K562 (cell line): Measurements from ENCODE around the gene SAMD11. TPM values are rescaled to one million over a fixed set of nuclear protein-coding genes. Genes with fewer than 3 reads are reported as not detected.
A peak's percentile ranks its signal among the peaks of the same experiment; 100 is the strongest.

Experiments
- BRCA1 ChIP-seq, 2 experiments: fragments of 450-650 bp in 1 of 2; sonication (generic) in 1 of 2; formaldehyde crosslinking in 1 of 2; IDR thresholded peaks; 2 replicates each; pipeline versions ENCODE4 v1.5.0 to v1.6.1; 2017 to 2020; ENCODE audit warnings: mild to moderate bottlenecking in 1 of 2, missing genetic modification reagents in 1 of 2
- CC2D1A ChIP-seq: fragments of 450-650 bp; IDR thresholded peaks from 2 replicates; pipeline ENCODE4 v1.6.1; 2017; ENCODE audit warnings: mild to moderate bottlenecking
- CXXC5 ChIP-seq: fragments of 250-450 bp; sonication (Bioruptor Pico); IDR thresholded peaks from 2 replicates; pipeline ENCODE4 v1.8.0; 2022; ENCODE audit warnings: inconsistent platforms, mild to moderate bottlenecking, moderate library complexity
- EGR1 ChIP-seq: fragments of 450-650 bp; conservative IDR thresholded peaks from 2 replicates; pipeline ENCODE4 v1.6.1; 2017; ENCODE audit warnings: mild to moderate bottlenecking
- ETV1 ChIP-seq: fragments of 450-650 bp; conservative IDR thresholded peaks from 2 replicates; pipeline ENCODE4 v1.6.1; 2016; ENCODE audit warnings: missing genetic modification characterization, control low read depth, low read depth, missing compliant biosample characterization
- FUS ChIP-seq: fragments of 200-400 bp; formaldehyde crosslinking; optimal IDR thresholded peaks from 2 replicates; pipeline ENCODE3; 2017; ENCODE audit warnings: low read depth, low read length
- HINFP ChIP-seq: fragments of 450-650 bp; conservative IDR thresholded peaks from 2 replicates; pipeline ENCODE4 v1.6.1; 2016; ENCODE audit warnings: missing genetic modification characterization, low read depth, mild to moderate bottlenecking, control low read depth, missing compliant biosample characterization
- HMG20B ChIP-seq: fragments of 250-450 bp; sonication (Bioruptor Pico); IDR thresholded peaks from 2 replicates; pipeline ENCODE4 v1.5.0; 2021; ENCODE audit warnings: mild to moderate bottlenecking
- HNRNPK ChIP-seq: fragments of 200-400 bp; formaldehyde crosslinking; IDR thresholded peaks from one replicate; pipeline ENCODE4 v1.6.1; 2018; ENCODE audit warnings: mild to moderate bottlenecking, low read depth, low read length; ENCODE audit not compliant: poor library complexity, severe bottlenecking
- ID3 ChIP-seq, 2 experiments: fragments of 250-450 bp in 1 of 2; fragments of 450-650 bp in 1 of 2; sonication (Bioruptor Pico) in 1 of 2; IDR thresholded peaks; 2 replicates each; pipeline versions ENCODE4 v1.6.1 to v1.8.0; 2016 to 2021; ENCODE audit warnings: mild to moderate bottlenecking in 2 of 2, moderate library complexity in 2 of 2, missing compliant biosample characterization in 1 of 2, missing genetic modification characterization in 1 of 2
- MCM7 ChIP-seq, 2 experiments: fragments of 450-650 bp; IDR thresholded peaks; 2 replicates each; pipeline ENCODE4 v1.6.1; 2016 to 2018
- MECOM ChIP-seq: fragments of 250-450 bp; sonication (Bioruptor Pico); IDR thresholded peaks from 2 replicates; pipeline ENCODE4 v1.8.0; 2022; ENCODE audit warnings: inconsistent platforms
- MEIS2 ChIP-seq: fragments of 450-650 bp; IDR thresholded peaks from 2 replicates; pipeline ENCODE4 v1.6.1; 2014; ENCODE audit warnings: mild to moderate bottlenecking; ENCODE audit not compliant: partially characterized antibody
- MIER1 ChIP-seq: fragments of 450-650 bp; IDR thresholded peaks from 2 replicates; pipeline ENCODE4 v1.6.1; 2016; ENCODE audit warnings: antibody characterized with exemption, mild to moderate bottlenecking, low read depth
- MYBL2 ChIP-seq, 2 experiments: fragments of 450-650 bp in 1 of 2; sonication (generic) in 1 of 2; formaldehyde crosslinking in 1 of 2; IDR thresholded peaks; 2 replicates each; pipeline versions ENCODE4 v1.6.1 to v1.8.1; 2017 to 2022; ENCODE audit warnings: borderline replicate concordance in 1 of 2, inconsistent platforms in 1 of 2, low read depth in 1 of 2, mild to moderate bottlenecking in 1 of 2, missing genetic modification reagents in 1 of 2, moderate library complexity in 1 of 2
- NRF1 ChIP-seq, 2 experiments: fragments of 450-650 bp; IDR thresholded peaks in 1 of 2; conservative IDR thresholded peaks in 1 of 2; 2 replicates each; pipeline ENCODE4 v1.6.1; 2014; ENCODE audit warnings: mild to moderate bottlenecking in 2 of 2
- PHF8 ChIP-seq: fragments of 200-600 bp; sonication (generic); IDR thresholded peaks from 2 replicates; pipeline ENCODE4 v1.6.1; 2012; ENCODE audit warnings: mixed run types, mild to moderate bottlenecking, inconsistent platforms, low read length, moderate library complexity, borderline replicate concordance
- POLR2G ChIP-seq: fragments of 200-400 bp; formaldehyde crosslinking; IDR thresholded peaks from 2 replicates; pipeline ENCODE4 v1.6.1; 2017; ENCODE audit warnings: low read depth, mild to moderate bottlenecking, antibody characterized with exemption, low read length, moderate library complexity
- RBFOX2 ChIP-seq: fragments of 200-400 bp; formaldehyde crosslinking; IDR thresholded peaks from 2 replicates; pipeline ENCODE4 v1.6.1; 2017; ENCODE audit warnings: low read depth, mild to moderate bottlenecking, low read length, moderate library complexity
- SAFB2 ChIP-seq: fragments of 200-400 bp; formaldehyde crosslinking; IDR thresholded peaks from 2 replicates; pipeline ENCODE4 v1.6.1; 2018; ENCODE audit warnings: borderline replicate concordance, low read length, low read depth, moderate library complexity; ENCODE audit not compliant: severe bottlenecking
- SMAD2 ChIP-seq: fragments of 150-350 bp; IDR thresholded peaks from 2 replicates; pipeline ENCODE4 v1.6.1; 2014; ENCODE audit warnings: low read depth, mild to moderate bottlenecking, low read length
- SRSF9 ChIP-seq: fragments of 200-400 bp; formaldehyde crosslinking; IDR thresholded peaks from 2 replicates; pipeline ENCODE4 v1.6.1; 2017; ENCODE audit warnings: low read depth, low read length, borderline replicate concordance
- U2AF2 ChIP-seq: fragments of 200-400 bp; formaldehyde crosslinking; optimal IDR thresholded peaks from 2 replicates; pipeline ENCODE3; 2017; ENCODE audit warnings: low read depth, mild to moderate bottlenecking, low read length
- ZBTB2 ChIP-seq: fragments of 450-650 bp; IDR thresholded peaks from 2 replicates; pipeline ENCODE4 v1.6.1; 2016; ENCODE audit warnings: antibody characterized with exemption
- ZNF764 ChIP-seq: fragments of 250-450 bp; sonication (Bioruptor Pico); IDR thresholded peaks from 2 replicates; pipeline ENCODE4 v1.4.0; 2020; ENCODE audit warnings: low read depth, mild to moderate bottlenecking, moderate library complexity
- polyA plus RNA-seq, 8 experiments: library from polyadenylated mRNA; depleted of rRNA in 4 of 8; stranded (reverse) in 5 of 8; unstranded in 3 of 8; fragments of >200 nt; fragmentation: Nextera tagmentation in 2 of 8; fragmentation: Illumina TruSeq in 1 of 8; extraction: Ambion mirVana in 2 of 8; extraction: Trizol in 1 of 8; gene quantifications; 2 replicates each; pipeline versions ENCODE4 v1.2.1 to v1.2.3, GENCODE V29; 2011 to 2014; ENCODE audit warnings: inconsistent platforms in 1 of 8, missing spikeins in 1 of 8
- total RNA-seq, 7 experiments: library from RNA; depleted of rRNA in 6 of 7; stranded (reverse); fragments of >200 nt in 6 of 7; fragmentation: Illumina TruSeq in 2 of 7; extraction: Trizol in 2 of 7; gene quantifications; 2 replicates each; pipeline versions ENCODE4 v1.2.1 to v1.2.3, GENCODE V29; 2011 to 2021; ENCODE audit warnings: low replicate concordance in 1 of 7

The SAMD11 gene
- total and polyA plus RNA-seq, 9 of the 15 experiments (the other 6 are each of a cell fraction or from before 2014, with no cell fraction given) = 0.07 to 0.82 (median 0.11) TPM; not detected in 2

GRCh38 chr1:941588-942383 is 18.1 kb downstream of the SAMD11 start (continued):
- TF ChIP-seq MYBL2 (IDR thresholded peaks at IDR 0.05; ENCODE audit: low read depth) (no peak), MYBL2 (CRISPR knock-in tag; IDR thresholded peaks at IDR 0.05; ENCODE audit: borderline replicate concordance) (no peak), ID3 (CRISPR knock-in tag; IDR thresholded peaks at IDR 0.05) (no peak), ID3 (tag; IDR thresholded peaks at IDR 0.05) (no peak), MEIS2 (peak; percentile 52), FUS (peak; percentile 73), ZBTB2 (no peak), ETV1 (tag) (no peak), HMG20B (no peak), POLR2G (peak; percentile 43; the same call in 1 of the 2 replicates), MIER1 (no peak), RBFOX2 (0 out of 2 replicates have a peak, but pooled peaks have one; percentile 13), SAFB2 (no peak), CC2D1A (no peak), CXXC5 (CRISPR knock-in tag) (peak; percentile 95), ZNF764 (CRISPR knock-in tag) (no peak), EGR1 (peak; percentile 91), MCM7 (IDR thresholded peaks at IDR 0.05) (no peak), U2AF2 (no peak), SRSF9 (no peak), HNRNPK (no peak), NRF1 (conservative IDR thresholded peaks at IDR 0.05 in 1 of 2, IDR thresholded peaks at IDR 0.05 in 1 of 2) (peak; percentile 75 to 76; a peak in 3 of 4 replicates), MECOM (CRISPR knock-in tag) (no peak), PHF8 (peak; percentile 13; the same call in 1 of the 2 replicates), HINFP (tag) (no peak), BRCA1 (IDR thresholded peaks at IDR 0.05) (no peak), BRCA1 (CRISPR knock-in tag; IDR thresholded peaks at IDR 0.05) (no peak), SMAD2 (no peak)
